HepG2 (cell line): ENCODE results near the gene SOWAHA. TPM values are rescaled to one million over a fixed set of nuclear protein-coding genes. Genes with fewer than 3 reads are reported as not detected.
A peak's percentile ranks its signal among the peaks of the same experiment; 100 is the strongest.

Source experiments
- AHR ChIP-seq: IDR thresholded peaks from 2 replicates; pipeline ENCODE4 v1.6.1; 2018; ENCODE audit warnings: missing genetic modification reagents, missing compliant biosample characterization
- ATF7 ChIP-seq, 2 experiments: fragments of 450-650 bp in 1 of 2; sonication (generic) in 1 of 2; formaldehyde crosslinking in 1 of 2; IDR thresholded peaks; 2 replicates each; pipeline versions ENCODE4 v1.4.0 to v1.6.1; 2016 to 2020; ENCODE audit warnings: antibody characterized with exemption in 1 of 2, mild to moderate bottlenecking in 1 of 2, missing genetic modification reagents in 1 of 2
- EHMT2 ChIP-seq: fragments of 200-600 bp; sonication (generic); IDR thresholded peaks from 2 replicates; pipeline ENCODE4 v1.7.0; 2017; ENCODE audit warnings: antibody characterized with exemption, low read depth, low read length, borderline replicate concordance
- ETS1 ChIP-seq: sonication (generic); formaldehyde crosslinking; IDR thresholded peaks from 2 replicates; pipeline ENCODE4 v1.4.0; 2020; ENCODE audit warnings: missing genetic modification reagents
- MAX ChIP-seq: IDR thresholded peaks from 2 replicates; pipeline ENCODE4 v1.6.1; 2012; ENCODE audit warnings: inconsistent platforms
- MBD4 ChIP-seq: IDR thresholded peaks from 2 replicates; pipeline ENCODE4 v1.6.1; 2012; ENCODE audit warnings: low read length, inconsistent platforms, borderline replicate concordance
- MBNL3 ChIP-seq: fragments of 250-450 bp; sonication (Bioruptor Pico); conservative IDR thresholded peaks from 2 replicates; pipeline ENCODE4 v1.8.0; 2022; ENCODE audit warnings: mild to moderate bottlenecking, inconsistent platforms
- NFYB ChIP-seq: sonication (generic); formaldehyde crosslinking; IDR thresholded peaks from 2 replicates; pipeline ENCODE4 v1.4.0; 2020; ENCODE audit warnings: missing genetic modification reagents
- NR2C2 ChIP-seq: sonication (generic); formaldehyde crosslinking; IDR thresholded peaks from 2 replicates; pipeline ENCODE4 v1.4.0; 2020; ENCODE audit warnings: missing genetic modification reagents, mild to moderate bottlenecking, moderate library complexity, borderline replicate concordance
- POLR2AphosphoS5 ChIP-seq: IDR thresholded peaks from 2 replicates; pipeline ENCODE4 v1.6.1; 2012; ENCODE audit warnings: low read depth, low read length
- RORA ChIP-seq: sonication (generic); formaldehyde crosslinking; IDR thresholded peaks from 2 replicates; pipeline ENCODE4 v1.5.0; 2020; ENCODE audit warnings: mild to moderate bottlenecking, missing genetic modification reagents, moderate library complexity
- RXRB ChIP-seq: IDR thresholded peaks from 2 replicates; pipeline ENCODE4 v1.6.1; 2016; ENCODE audit warnings: borderline replicate concordance, missing genetic modification reagents, missing compliant biosample characterization
- SNRNP70 ChIP-seq: fragments of 200-400 bp; formaldehyde crosslinking; IDR thresholded peaks from 2 replicates; pipeline ENCODE4 v1.6.1; 2017; ENCODE audit warnings: mild to moderate bottlenecking, low read depth, low read length, moderate library complexity
- SSRP1 ChIP-seq: IDR thresholded peaks from 2 replicates; pipeline ENCODE4 v1.6.1; 2016; ENCODE audit warnings: control low read depth
- TBL1XR1 ChIP-seq: fragments of 150-350 bp; IDR thresholded peaks from 2 replicates; pipeline ENCODE4 v1.6.1; 2014; ENCODE audit warnings: borderline replicate concordance, low read length; ENCODE audit not compliant: partially characterized antibody
- ZGPAT ChIP-seq: IDR thresholded peaks from 2 replicates; pipeline ENCODE4 v1.6.1; 2016; ENCODE audit warnings: mild to moderate bottlenecking
- ZNF552 ChIP-seq: sonication (generic); formaldehyde crosslinking; IDR thresholded peaks from 2 replicates; pipeline ENCODE4 v1.9.0; 2022; ENCODE audit warnings: missing genetic modification reagents, mild to moderate bottlenecking, borderline replicate concordance
- ZNF660 ChIP-seq: sonication (generic); formaldehyde crosslinking; IDR thresholded peaks from 2 replicates; pipeline ENCODE4 v1.5.1; 2020; ENCODE audit warnings: mild to moderate bottlenecking, low read depth, missing genetic modification reagents, borderline replicate concordance
- ZNF674 ChIP-seq: sonication (generic); formaldehyde crosslinking; IDR thresholded peaks from 2 replicates; pipeline ENCODE4 v1.5.0; 2020; ENCODE audit warnings: low read depth, mild to moderate bottlenecking, missing genetic modification reagents
- ZNF737 ChIP-seq: sonication (generic); formaldehyde crosslinking; IDR thresholded peaks from 2 replicates; pipeline ENCODE4 v1.5.0; 2020; ENCODE audit warnings: missing genetic modification reagents, mild to moderate bottlenecking, borderline replicate concordance
- ZSCAN12 ChIP-seq: sonication (generic); formaldehyde crosslinking; IDR thresholded peaks from 2 replicates; pipeline ENCODE4 v1.9.0; 2021; ENCODE audit warnings: mild to moderate bottlenecking, missing genetic modification reagents
- ZSCAN29 ChIP-seq: sonication (generic); formaldehyde crosslinking; conservative IDR thresholded peaks from 2 replicates; pipeline ENCODE4 v1.4.0; 2020; ENCODE audit warnings: mild to moderate bottlenecking, missing genetic modification reagents
- polyA plus RNA-seq, 8 experiments: library from polyadenylated mRNA; depleted of rRNA in 3 of 8; stranded (reverse) in 7 of 8; unstranded in 1 of 8; fragments of >200 nt; fragmentation: Illumina TruSeq in 4 of 8; extraction: Trizol in 4 of 8; gene quantifications; 2 replicates each; pipeline versions ENCODE4 v1.2.1 to v1.2.3, GENCODE V29; 2011 to 2016; ENCODE audit warnings: low read depth in 4 of 8, missing spikeins in 1 of 8, mixed read lengths in 1 of 8; ENCODE audit not compliant: insufficient read depth in 1 of 8
- total RNA-seq, 5 experiments: library from RNA; depleted of rRNA; stranded (reverse); fragments of >200 nt; fragmentation: Illumina TruSeq; extraction: Trizol; gene quantifications; 2 replicates each; pipeline ENCODE4 v1.2.3, GENCODE V29; 2016; ENCODE audit warnings: low read depth in 1 of 5
- TF ChIP-seq, protein P1 (sequence below): sonication (generic); formaldehyde crosslinking; IDR thresholded peaks from 2 replicates; pipeline ENCODE4 v1.8.0; 2022; ENCODE audit warnings: missing genetic modification reagents, mild to moderate bottlenecking, borderline replicate concordance
- TF ChIP-seq, protein P2 (sequence below): sonication (generic); formaldehyde crosslinking; IDR thresholded peaks from 2 replicates; pipeline ENCODE4 v1.8.1; 2023; ENCODE audit warnings: mild to moderate bottlenecking, moderate library complexity, missing genetic modification reagents

Gene SOWAHA
- total and polyA plus RNA-seq, 2 of the 13 experiments (the other 11 are each of a cell fraction or from before 2014, with no cell fraction given) = 0.95 to 1.9 TPM

- TF ChIP-seq ZNF737 (no peak), MBNL3 (CRISPR knock-in tag) (no peak), ZSCAN29 (CRISPR knock-in tag) (no peak), POLR2AphosphoS5 (peak; percentile 89), MBD4 (no peak), MAX (peak; percentile 75), TBL1XR1 (no peak), SNRNP70 (no peak), ETS1 (CRISPR knock-in tag) (no peak), ZGPAT (CRISPR knock-in tag) (peak; percentile 90), ZSCAN12 (CRISPR knock-in tag) (no peak), RXRB (CRISPR knock-in tag) (peak; percentile 88), RORA (CRISPR knock-in tag) (no peak), NR2C2 (no peak), EHMT2 (no peak), ZNF674 (0 out of 2 replicates have a peak, but pooled peaks have one; percentile 55), ZNF660 (CRISPR knock-in tag) (no peak), ATF7 (IDR thresholded peaks at IDR 0.05) (no peak), ATF7 (CRISPR knock-in tag; IDR thresholded peaks at IDR 0.05) (no peak), ZNF552 (CRISPR knock-in tag) (no peak), AHR (no peak), SSRP1 (CRISPR knock-in tag) (no peak), NFYB (CRISPR knock-in tag) (no peak)
- TF ChIP-seq, protein P1, sequence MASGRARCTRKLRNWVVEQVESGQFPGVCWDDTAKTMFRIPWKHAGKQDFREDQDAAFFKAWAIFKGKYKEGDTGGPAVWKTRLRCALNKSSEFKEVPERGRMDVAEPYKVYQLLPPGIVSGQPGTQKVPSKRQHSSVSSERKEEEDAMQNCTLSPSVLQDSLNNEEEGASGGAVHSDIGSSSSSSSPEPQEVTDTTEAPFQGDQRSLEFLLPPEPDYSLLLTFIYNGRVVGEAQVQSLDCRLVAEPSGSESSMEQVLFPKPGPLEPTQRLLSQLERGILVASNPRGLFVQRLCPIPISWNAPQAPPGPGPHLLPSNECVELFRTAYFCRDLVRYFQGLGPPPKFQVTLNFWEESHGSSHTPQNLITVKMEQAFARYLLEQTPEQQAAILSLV (CRISPR knock-in tag) = no peak
- TF ChIP-seq, protein P2, sequence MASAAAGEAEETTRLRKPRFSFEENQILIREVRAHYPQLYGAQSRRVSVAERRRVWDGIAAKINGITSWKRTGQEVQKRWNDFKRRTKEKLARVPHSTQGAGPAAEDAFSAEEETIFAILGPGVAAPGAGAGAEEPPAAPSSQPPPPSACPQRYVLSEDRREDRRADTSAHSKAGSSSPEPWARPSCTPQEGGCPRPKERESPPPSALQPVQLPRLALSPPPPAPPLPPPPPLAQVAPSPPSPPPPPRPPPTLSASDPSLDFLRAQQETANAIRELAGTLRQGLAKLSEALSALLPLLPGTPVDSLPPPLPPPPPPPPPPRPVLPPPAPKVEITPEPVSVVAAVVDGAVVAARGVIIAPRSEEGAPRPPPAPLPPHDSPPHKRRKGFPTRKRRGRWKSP (CRISPR knock-in tag) = peak; percentile 86
Observed at GRCh38 chr5:132807163-132807838, 5.8 kb upstream of the SOWAHA start (continued).
